ENCODE measurements around the gene FOXL3.

FOXL3 gene

DNA sequence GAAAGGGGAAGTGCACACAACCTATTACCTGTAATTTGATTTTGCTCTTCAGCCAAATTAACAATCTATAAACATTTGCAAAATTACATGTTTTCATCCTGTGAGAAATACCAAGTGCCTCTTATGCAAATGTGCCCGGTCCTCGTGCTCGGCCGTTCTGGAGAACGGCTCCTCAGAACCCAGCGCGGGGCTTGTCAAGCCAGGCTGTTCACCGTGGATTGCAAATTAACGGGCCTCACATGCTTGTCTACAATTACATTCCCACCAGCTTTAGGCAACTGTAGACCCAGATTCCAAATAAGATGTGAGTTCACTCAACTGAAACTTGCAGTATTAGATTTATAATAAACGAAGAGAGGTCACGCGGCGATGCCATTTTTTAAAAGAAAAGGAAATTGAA is 8.8 kb downstream of the FOXL3 start:
- TF ChIP-seq, protein P1, sequence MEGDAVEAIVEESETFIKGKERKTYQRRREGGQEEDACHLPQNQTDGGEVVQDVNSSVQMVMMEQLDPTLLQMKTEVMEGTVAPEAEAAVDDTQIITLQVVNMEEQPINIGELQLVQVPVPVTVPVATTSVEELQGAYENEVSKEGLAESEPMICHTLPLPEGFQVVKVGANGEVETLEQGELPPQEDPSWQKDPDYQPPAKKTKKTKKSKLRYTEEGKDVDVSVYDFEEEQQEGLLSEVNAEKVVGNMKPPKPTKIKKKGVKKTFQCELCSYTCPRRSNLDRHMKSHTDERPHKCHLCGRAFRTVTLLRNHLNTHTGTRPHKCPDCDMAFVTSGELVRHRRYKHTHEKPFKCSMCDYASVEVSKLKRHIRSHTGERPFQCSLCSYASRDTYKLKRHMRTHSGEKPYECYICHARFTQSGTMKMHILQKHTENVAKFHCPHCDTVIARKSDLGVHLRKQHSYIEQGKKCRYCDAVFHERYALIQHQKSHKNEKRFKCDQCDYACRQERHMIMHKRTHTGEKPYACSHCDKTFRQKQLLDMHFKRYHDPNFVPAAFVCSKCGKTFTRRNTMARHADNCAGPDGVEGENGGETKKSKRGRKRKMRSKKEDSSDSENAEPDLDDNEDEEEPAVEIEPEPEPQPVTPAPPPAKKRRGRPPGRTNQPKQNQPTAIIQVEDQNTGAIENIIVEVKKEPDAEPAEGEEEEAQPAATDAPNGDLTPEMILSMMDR (IDR thresholded peaks at IDR 0.05; ENCODE audit: extremely low read depth, insufficient read depth, missing control alignments), result no peak
- DNase-seq (ENCODE audit: low spot score), result no peak

DNA sequence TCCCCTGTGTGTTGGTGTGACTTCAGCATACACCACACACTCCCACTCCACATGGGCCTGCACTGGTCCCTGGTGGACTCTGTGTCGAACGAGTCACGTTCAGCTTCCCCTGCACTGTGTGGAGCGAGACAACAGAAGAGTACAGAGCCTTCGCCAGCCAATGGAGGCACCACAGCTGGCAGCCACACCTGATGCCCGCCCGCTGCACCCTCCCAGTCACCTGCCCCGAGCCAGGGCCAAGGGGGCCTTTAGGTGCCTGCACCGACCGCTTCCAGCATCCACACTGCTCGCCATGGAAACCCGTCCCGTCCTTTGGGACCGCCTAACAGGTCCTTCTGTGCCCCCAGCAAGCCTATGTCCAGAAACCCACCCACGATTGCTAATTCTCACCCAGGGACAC is 9.2 kb downstream of the FOXL3 start:
- TF ChIP-seq, protein P1 (IDR thresholded peaks at IDR 0.05; ENCODE audit: extremely low read depth, insufficient read depth, missing control alignments), result no peak
- no peak for DNase-seq (ENCODE audit: low spot score)
- in situ Hi-C loops (cut with MboI; ENCODE audit: low pct_unique_long_range_greater_than_20kb, low sequenced_read_pairs, unreplicated experiment), result no loop called here

More for the DNA sequence above, 8.8 kb downstream of the FOXL3 start:
- in situ Hi-C loops (cut with MboI; ENCODE audit: low pct_unique_long_range_greater_than_20kb, low sequenced_read_pairs, unreplicated experiment), result no loop called here

DNA sequence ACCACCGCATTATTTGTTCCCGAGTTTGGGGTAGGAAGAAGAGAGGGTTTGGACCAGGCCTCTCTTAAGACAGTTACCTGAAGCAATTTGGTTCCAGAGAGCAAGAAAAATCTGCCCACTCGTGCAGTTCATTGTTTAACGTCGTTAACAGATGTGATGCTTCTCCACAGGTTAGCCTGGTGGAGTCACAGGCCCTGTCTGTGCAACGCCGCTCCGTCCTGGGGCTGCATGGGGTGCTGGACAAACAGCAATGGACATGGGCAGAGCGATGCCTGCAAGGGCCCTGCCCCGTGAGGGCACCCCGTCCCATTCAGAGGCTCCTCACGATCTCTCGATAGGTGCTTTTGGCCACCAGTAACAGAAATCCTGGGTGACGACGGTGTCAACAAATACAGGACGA is 9.7 kb downstream of the FOXL3 start:
- TF ChIP-seq, protein P1 (IDR thresholded peaks at IDR 0.05; ENCODE audit: extremely low read depth, insufficient read depth, missing control alignments), result no peak
- in situ Hi-C loops (cut with MboI; ENCODE audit: low pct_unique_long_range_greater_than_20kb, low sequenced_read_pairs, unreplicated experiment), result no loop called here
- DNase-seq (ENCODE audit: low spot score), result no peak

DNA sequence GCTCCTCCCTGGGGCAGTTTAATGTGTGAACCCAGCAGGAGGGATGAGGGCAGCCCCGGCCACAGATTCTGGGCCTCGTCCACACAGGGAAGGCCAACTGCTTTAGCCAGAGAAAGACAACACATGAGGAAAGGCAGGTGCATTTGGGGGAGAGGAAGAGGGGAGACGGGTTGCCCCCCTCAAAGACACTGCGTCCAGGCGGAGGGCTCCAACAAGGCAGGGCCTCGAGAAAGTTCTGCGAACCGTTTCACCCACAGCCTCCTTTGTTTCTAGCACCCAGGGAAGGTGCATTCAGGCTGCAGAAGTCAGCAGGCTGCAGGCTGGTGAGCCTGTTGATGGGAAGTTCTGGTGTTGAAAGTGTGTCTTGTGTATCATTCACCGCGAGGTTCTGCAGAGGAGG is 10.1 kb downstream of the FOXL3 start:
- TF ChIP-seq, protein P1 (IDR thresholded peaks at IDR 0.05; ENCODE audit: extremely low read depth, insufficient read depth, missing control alignments), result no peak
- in situ Hi-C loops (cut with MboI; ENCODE audit: low pct_unique_long_range_greater_than_20kb, low sequenced_read_pairs, unreplicated experiment), result no loop called here
- no peak for DNase-seq (ENCODE audit: low spot score)

DNA sequence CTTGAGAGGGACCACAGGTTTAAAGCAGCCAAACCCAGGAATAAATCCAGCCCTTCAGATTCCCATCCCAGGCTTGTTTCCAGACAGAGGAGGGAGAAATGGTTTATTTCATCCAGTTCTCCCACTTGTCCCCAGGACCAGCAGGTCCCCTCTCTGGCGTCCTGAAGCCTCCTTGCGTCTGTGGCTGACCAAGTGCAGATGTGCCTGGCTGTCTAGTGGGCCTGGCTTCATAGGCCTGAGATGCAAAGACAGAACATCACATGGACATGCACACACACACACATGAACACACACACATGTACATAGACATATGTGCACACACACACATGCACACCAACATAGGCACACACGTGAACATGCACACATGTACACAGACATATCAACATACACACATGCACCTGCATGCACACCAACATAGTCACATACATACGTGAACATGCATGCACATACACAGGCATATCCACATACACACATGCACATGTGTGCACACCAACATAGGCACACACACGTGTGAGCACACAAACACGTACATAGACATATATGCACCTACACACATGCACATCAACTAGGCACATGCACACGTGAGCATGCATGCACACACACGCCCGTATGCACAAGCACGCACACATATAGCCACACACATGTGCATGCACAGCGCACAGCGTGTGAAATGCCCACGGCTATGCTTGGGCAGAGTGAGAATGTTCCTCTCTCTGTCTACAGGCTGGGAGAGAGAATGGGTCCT is 10.7 kb downstream of the FOXL3 start:
- in situ Hi-C loops (cut with MboI; ENCODE audit: low pct_unique_long_range_greater_than_20kb, low sequenced_read_pairs, unreplicated experiment), result no loop called here
- no peak for DNase-seq (ENCODE audit: low spot score)
- TF ChIP-seq, protein P1 (IDR thresholded peaks at IDR 0.05; ENCODE audit: extremely low read depth, insufficient read depth, missing control alignments), result no peak

DNA sequence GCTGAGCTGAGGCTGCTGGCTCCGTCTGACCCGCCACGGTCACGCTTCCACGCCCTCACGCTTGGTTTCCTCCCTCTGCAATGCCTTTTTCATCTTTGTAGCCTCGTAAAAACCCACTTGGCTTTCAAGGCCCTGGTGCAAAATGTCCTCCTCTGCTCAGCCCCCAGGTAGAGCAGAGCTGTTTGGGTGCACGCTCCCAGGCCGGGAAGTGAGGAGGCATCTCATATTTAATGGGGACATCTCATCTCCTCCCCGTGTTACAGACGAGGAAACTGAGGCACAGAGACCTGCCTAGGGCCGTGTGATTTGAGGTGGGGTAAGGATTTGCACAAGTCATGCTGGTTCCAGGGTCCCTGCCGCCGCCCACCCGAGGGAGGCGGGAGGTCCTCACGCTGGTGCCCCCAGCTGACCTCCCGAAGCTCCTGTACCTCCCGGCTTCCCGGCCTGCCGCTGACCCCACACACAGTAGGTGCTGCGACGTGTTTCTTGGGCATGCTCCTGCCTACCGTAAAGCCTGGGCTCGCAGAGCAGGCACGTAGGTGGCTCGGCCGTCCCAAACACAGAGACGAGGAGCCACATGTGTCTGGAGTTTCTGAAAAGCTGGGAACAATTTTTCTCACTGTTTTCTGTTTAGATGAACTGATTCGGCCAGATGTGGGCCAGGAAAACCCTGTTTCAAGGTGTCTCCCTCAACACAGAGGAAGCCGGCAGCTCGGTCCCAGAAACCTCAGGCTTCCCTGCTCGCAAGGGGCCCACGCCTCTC is 11.5 kb downstream of the FOXL3 start:
- TF ChIP-seq, protein P1 (IDR thresholded peaks at IDR 0.05; ENCODE audit: extremely low read depth, insufficient read depth, missing control alignments), result no peak
- DNase-seq (ENCODE audit: low spot score), result no peak
- in situ Hi-C loops (cut with MboI; ENCODE audit: low pct_unique_long_range_greater_than_20kb, low sequenced_read_pairs, unreplicated experiment), result no loop called here
